Activated CD4-positive, CD25-positive, alpha-beta regulatory T cell treated with anti-CD3 and anti-CD28 coated beads, Interleukin-2, amount 50 U/mL, for 24 hours (primary cell): ENCODE measurements around the gene NOTCH4.
"Not testable (repeated sequence)": the region's sequence is repeated elsewhere in the genome, so short reads cannot be mapped to it uniquely, and the experiment has no call there.

Experiments
- ATAC-seq, 2 donors: fragments of 150-1000 bp; cut with Tn5 transposase; one replicate each; pipeline ENCODE4 v1.10.0; 2021; ENCODE audit warnings: mild to moderate bottlenecking in 1 of 2, moderate library complexity in 1 of 2

NOTCH4 gene

GRCh38 chr6:32223258-32224235, at the start of gene NOTCH4:
NOTCH4 (minus strand) TSS chr6:32224067; CDS start chr6:32223928, 139 bp downstream.
- no peak for ATAC-seq

- no peak for ATAC-seq
These were observed 47.6 kb upstream of the NOTCH4 start for GRCh38 chr6:32271429-32271828.

GRCh38 chr6:32268459-32268858, 44.6 kb upstream of the NOTCH4 start:
- not testable (repeated sequence) for ATAC-seq

GRCh38 chr6:32267035-32267434, 43.2 kb upstream of the NOTCH4 start:
- no peak for ATAC-seq

GRCh38 chr6:32257262-32257661, 33.4 kb upstream of the NOTCH4 start:
- not testable (repeated sequence) for ATAC-seq

- ATAC-seq: peak; percentile 86 to 91
These were observed 31.6 kb upstream of the NOTCH4 start for GRCh38 chr6:32255199-32256153.

GRCh38 chr6:32254761-32255198, 30.9 kb upstream of the NOTCH4 start:
- ATAC-seq: no peak

- ATAC-seq: no peak
These were observed 28.6 kb upstream of the NOTCH4 start for GRCh38 chr6:32252331-32253009.

- ATAC-seq: no peak
These were observed 25.4 kb upstream of the NOTCH4 start for GRCh38 chr6:32249262-32249661.

GRCh38 chr6:32247401-32247800, 23.5 kb upstream of the NOTCH4 start:
- ATAC-seq: no peak

GRCh38 chr6:32244946-32245398, 21.1 kb upstream of the NOTCH4 start:
- ATAC-seq: peak; percentile 48 to 61

- no peak for ATAC-seq
These were observed 20.4 kb upstream of the NOTCH4 start for GRCh38 chr6:32244270-32244669.

GRCh38 chr6:32242318-32242813, 18.5 kb upstream of the NOTCH4 start:
- not testable (repeated sequence) for ATAC-seq

- no peak for ATAC-seq
These were observed 16.8 kb upstream of the NOTCH4 start for GRCh38 chr6:32240686-32241085.

- no peak for ATAC-seq
These were observed 15.6 kb upstream of the NOTCH4 start for GRCh38 chr6:32239462-32239861.

GRCh38 chr6:32234934-32235333, 11.1 kb upstream of the NOTCH4 start:
- ATAC-seq: no peak

- ATAC-seq: no peak
These were observed 2.6 kb upstream of the NOTCH4 start for GRCh38 chr6:32226434-32226833.

GRCh38 chr6:32224696-32225095, 829 bp upstream of the NOTCH4 start:
- ATAC-seq: peak in 1 of 2 donors; percentile 35

GRCh38 chr6:32222333-32223230, 1.3 kb downstream of the NOTCH4 start:
- ATAC-seq: no peak

GRCh38 chr6:32220021-32220420, 3.8 kb downstream of the NOTCH4 start:
- no peak for ATAC-seq

GRCh38 chr6:32218167-32218566, 5.7 kb downstream of the NOTCH4 start:
- ATAC-seq: no peak
